Left ventricle myocardium inferior (tissue), 1 donor: ENCODE results near the gene RARB. TPM values are rescaled to one million over a fixed set of nuclear protein-coding genes. Genes with fewer than 3 reads are reported as not detected.

Source experiments
- DNase-seq: peaks from one replicate; pipeline ENCODE4 v3.0.0-alpha.2; 2020
- H3K27ac ChIP-seq: fragments of 200-600 bp; replicated peaks from 2 replicates; pipeline ENCODE4 v1.8.0; 2021
- H3K27me3 ChIP-seq: fragments of 200-600 bp; 2 replicates; pipeline ENCODE4 v1.8.0; 2021; ENCODE audit warnings: low read depth
- H3K36me3 ChIP-seq: fragments of 200-600 bp; 2 replicates; pipeline ENCODE4 v1.8.0; 2021
- H3K4me1 ChIP-seq: fragments of 200-600 bp; 2 replicates; pipeline ENCODE4 v1.8.0; 2021
- H3K4me3 ChIP-seq: fragments of 200-600 bp; 2 replicates; pipeline ENCODE4 v1.8.0; 2021; ENCODE audit warnings: mild to moderate bottlenecking, moderate library complexity
- H3K9me3 ChIP-seq: fragments of 200-600 bp; replicated peaks from 2 replicates; pipeline ENCODE4 v1.8.0; 2021
- intact Hi-C: fragments of 100-400 bp; cut with micrococcal nuclease; formaldehyde crosslinking; loops from one replicate; pipeline ENCODE4 v1.11.0; 2022
- total RNA-seq: library from RNA; stranded (reverse); fragmentation: NEBNext Ultra II Directional; extraction: Animal tissue kit (Norgen Biotek cat#: 25700); gene quantifications from one replicate; pipeline ENCODE4 v1.2.1, GENCODE V29; 2021
- TF ChIP-seq, protein P1 (sequence below): fragments of 200-600 bp; IDR thresholded peaks from 2 replicates; pipeline ENCODE4 v1.8.0; 2021; ENCODE audit warnings: antibody characterized with exemption, mild to moderate bottlenecking, borderline replicate concordance
- donor health status: DM: no; HTN: yes; CAD: no; lungs with severe emphysema.

The RARB gene
- total RNA-seq, 1 donor from 2014 or later = 15.6 TPM

DNA sequence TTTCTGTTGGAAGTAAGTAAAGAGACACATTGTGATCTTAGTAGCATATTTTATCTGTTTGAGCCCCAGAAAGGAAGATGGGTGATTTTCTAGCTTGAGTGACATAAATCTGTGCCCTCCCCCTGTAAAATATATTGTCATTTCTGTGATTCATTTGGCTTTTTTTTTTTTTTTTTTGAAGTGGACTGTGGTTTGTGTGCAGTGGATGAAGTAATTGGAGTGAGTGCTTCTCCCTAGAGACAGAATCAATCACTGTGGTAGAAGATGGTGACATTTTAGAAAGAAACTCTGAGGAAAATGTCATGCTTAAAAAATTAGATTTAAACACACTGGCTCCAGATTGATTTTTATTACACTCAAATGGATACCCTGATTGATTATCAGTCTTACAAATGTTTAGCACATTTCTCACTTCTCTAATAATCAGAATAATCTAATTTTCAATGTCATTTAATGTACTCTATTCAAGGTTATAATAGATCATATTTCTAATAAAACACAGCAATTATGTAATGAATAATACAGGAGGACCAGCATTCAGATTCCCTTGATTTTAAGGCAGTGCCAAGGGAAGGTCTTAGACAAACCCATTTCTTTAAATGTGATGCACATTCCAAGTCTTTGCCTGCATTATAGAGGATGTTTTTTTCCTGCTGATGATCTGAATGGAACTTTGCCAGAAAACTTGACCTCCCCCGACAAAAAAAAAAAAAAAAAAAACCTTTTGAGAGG lies 120.0 kb downstream of the RARB start:
- no peaks in the 10 kb centered on the region for H3K27me3 ChIP-seq
- no peaks in the 10 kb centered on the region for H3K36me3 ChIP-seq
- TF ChIP-seq, protein P1, sequence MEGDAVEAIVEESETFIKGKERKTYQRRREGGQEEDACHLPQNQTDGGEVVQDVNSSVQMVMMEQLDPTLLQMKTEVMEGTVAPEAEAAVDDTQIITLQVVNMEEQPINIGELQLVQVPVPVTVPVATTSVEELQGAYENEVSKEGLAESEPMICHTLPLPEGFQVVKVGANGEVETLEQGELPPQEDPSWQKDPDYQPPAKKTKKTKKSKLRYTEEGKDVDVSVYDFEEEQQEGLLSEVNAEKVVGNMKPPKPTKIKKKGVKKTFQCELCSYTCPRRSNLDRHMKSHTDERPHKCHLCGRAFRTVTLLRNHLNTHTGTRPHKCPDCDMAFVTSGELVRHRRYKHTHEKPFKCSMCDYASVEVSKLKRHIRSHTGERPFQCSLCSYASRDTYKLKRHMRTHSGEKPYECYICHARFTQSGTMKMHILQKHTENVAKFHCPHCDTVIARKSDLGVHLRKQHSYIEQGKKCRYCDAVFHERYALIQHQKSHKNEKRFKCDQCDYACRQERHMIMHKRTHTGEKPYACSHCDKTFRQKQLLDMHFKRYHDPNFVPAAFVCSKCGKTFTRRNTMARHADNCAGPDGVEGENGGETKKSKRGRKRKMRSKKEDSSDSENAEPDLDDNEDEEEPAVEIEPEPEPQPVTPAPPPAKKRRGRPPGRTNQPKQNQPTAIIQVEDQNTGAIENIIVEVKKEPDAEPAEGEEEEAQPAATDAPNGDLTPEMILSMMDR = no peak
- H3K27ac ChIP-seq = no peak overlapping the region
- intact Hi-C loops = no loop called here
- H3K4me3 ChIP-seq = no peak overlapping the region
- DNase-seq = no peak
- peaks cover 43% of the 10 kb centered on the region for H3K4me1 ChIP-seq
- peaks cover 4% of the 10 kb centered on the region for H3K9me3 ChIP-seq

DNA sequence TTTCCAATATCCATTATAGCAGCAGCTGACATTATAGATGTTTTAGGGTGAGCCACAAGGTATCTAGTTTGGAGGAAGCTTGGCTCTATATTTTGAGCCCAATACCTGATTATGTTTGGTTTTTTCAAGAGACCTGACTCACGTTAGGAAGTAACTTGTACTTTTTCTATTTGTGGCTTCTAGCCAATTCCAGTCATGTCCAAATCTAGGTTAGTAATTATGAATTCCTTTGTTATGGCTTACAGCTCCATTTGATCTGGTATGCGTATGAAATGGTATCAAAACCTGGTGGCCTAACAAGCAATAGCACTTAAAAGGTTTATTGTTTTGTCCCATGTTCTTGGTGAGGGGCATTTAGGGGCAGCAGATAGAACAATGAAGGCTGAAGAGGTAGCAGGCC lies 120.8 kb downstream of the RARB start:
- Histone ChIP-seq H3K27me3 (no peaks in the 10 kb centered on the region), H3K4me1 (peaks cover 45% of the 10 kb centered on the region), H3K4me3 (no peak overlapping the region), H3K9me3 (peaks cover 4% of the 10 kb centered on the region), H3K36me3 (no peaks in the 10 kb centered on the region), H3K27ac (peak overlapping the region; percentile 3)
- no peak for DNase-seq
- intact Hi-C loops = no loop called here
- TF ChIP-seq, protein P1 = peak; percentile 14

DNA sequence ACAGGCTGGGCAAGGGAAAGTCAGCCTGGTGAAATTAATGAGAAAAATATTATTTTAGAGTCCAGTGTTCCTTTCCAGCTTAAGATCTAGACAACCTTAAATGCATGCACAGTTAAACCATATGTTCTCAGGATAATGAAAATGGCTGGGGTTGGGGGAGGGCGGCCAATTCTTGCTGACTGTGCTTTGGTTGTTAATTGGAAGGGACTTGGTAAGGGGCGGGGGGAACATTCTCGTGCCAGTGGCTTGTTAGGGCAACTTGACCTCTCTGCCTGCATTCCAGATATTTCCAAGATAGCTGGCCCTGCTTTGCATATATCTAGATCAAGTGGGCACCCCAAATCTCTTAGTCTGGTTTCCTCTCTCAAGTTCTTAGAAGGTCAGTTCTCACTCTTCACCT lies 124.2 kb downstream of the RARB start:
- TF ChIP-seq, protein P1 = no peak
- Histone ChIP-seq H3K27me3 (no peaks in the 10 kb centered on the region), H3K4me1 (peaks cover 57% of the 10 kb centered on the region), H3K36me3 (no peaks in the 10 kb centered on the region), H3K9me3 (peaks cover 4% of the 10 kb centered on the region), H3K4me3 (no peak overlapping the region), H3K27ac (no peak overlapping the region)
- DNase-seq = no peak
- intact Hi-C loops = no loop called here

DNA sequence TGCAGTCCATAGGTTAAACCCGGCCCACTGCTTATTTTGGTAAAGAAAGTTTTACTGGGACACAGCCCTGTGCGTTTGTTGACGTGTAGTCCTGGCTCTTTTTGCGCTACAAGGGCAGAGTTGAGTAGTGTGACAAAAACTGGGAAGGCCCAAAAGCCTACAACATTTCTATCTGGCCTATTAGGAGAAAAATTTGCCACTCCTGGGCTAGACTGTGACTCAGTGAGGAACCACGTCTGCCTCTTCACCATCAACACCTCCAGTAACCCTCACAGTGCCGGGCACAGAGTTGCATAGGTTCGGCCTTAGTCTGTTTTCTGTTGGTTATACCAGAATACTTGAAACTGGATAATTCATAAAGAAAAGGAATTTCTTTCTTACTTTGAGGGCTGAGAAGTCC lies 126.3 kb downstream of the RARB start:
- intact Hi-C loops = no loop called here
- no peaks in the 10 kb centered on the region for H3K27me3 ChIP-seq
- H3K4me1 ChIP-seq = peaks cover 59% of the 10 kb centered on the region
- peaks cover 4% of the 10 kb centered on the region for H3K9me3 ChIP-seq
- no peak overlapping the region for H3K4me3 ChIP-seq
- no peaks in the 10 kb centered on the region for H3K36me3 ChIP-seq
- no peak for DNase-seq
- TF ChIP-seq, protein P1 = no peak
- peak overlapping the region; percentile 81 for H3K27ac ChIP-seq

DNA sequence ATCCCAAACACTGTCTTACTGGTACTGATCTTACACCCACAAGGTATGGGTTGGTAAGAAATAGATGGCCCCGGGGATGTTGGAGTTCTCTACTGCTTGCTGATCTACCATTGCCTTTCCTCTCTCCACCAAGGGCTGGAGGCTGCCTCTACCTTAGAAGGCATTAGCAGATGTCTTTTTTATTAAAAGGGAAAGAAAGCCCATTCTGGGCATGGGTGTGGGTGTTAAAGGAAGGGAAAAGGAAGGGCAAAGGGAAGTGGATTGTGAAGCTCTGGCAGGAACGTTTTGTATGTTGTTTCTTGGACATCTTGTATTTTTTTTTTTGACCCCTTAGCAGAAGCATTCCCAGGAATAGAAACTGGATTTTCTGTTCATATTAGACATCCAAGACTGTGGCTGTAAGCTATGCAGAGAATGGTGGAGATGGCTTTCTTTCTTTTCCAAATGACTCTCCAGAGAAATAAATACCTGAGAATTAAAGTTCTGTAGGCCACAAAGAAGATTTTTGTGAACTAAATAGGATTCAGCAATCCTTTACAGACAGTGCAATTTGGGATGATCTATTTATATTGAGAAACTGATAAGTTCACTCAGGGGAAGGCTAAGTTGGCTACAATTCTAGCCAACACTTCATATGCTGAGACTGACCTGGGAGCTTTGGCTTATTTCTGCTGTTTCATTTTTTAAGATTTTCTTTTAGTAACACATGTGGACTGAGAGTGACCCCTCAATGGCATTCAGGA lies 127.8 kb downstream of the RARB start:
- TF ChIP-seq, protein P1 = no peak
- intact Hi-C loops = no loop called here
- Histone ChIP-seq H3K27ac (peak overlapping the region; percentile 81), H3K27me3 (no peaks in the 10 kb centered on the region), H3K9me3 (no peaks in the 10 kb centered on the region), H3K36me3 (no peaks in the 10 kb centered on the region), H3K4me1 (peaks cover 60% of the 10 kb centered on the region), H3K4me3 (no peak overlapping the region)
- DNase-seq = no peak
